Upper lobe of left lung (tissue), 6 donors: ENCODE measurements around the gene C6. TPM values are rescaled to one million over a fixed set of nuclear protein-coding genes. Genes with fewer than 3 reads are reported as not detected.
A peak's percentile ranks its signal among the peaks of the same experiment; 100 is the strongest.

Source experiments
- ATAC-seq, 2 donors: fragments of 200-7000 bp; cut with Tn5 transposase; one replicate each; pipeline ENCODE4 v1.9.1; 2022; ENCODE audit warnings: mild to moderate bottlenecking in 2 of 2, moderate library complexity in 2 of 2; ENCODE audit not compliant: low FRiP score in 2 of 2
- DNase-seq, 2 donors: peaks; one replicate each; pipeline ENCODE4 v3.0.0-alpha.2; 2019 to 2020
- H3K27ac ChIP-seq, 4 donors: fragments of 200-600 bp; sonication (generic); one replicate each; pipeline ENCODE4 v1.5.1; 2016 to 2019
- H3K27me3 ChIP-seq, 4 donors: fragments of 200-600 bp; sonication (generic); one replicate each; pipeline ENCODE4 v1.5.1; 2017 to 2019
- H3K36me3 ChIP-seq, 4 donors: fragments of 200-600 bp; sonication (generic); one replicate each; pipeline ENCODE4 v1.5.1; 2016 to 2019
- H3K4me1 ChIP-seq, 4 donors: fragments of 200-600 bp; sonication (generic); one replicate each; pipeline ENCODE4 v1.5.1; 2018 to 2019
- H3K4me3 ChIP-seq, 4 donors: fragments of 200-600 bp; sonication (generic); one replicate each; pipeline ENCODE4 v1.5.1; 2017 to 2019; ENCODE audit warnings: mild to moderate bottlenecking in 2 of 4, moderate library complexity in 1 of 4
- H3K9me3 ChIP-seq, 4 donors: fragments of 200-600 bp; sonication (generic); one replicate each; pipeline ENCODE4 v1.5.1; 2018 to 2019
- CTCF ChIP-seq, 6 experiments: fragments of 450-650 bp in 4 of 6; fragments of 200-600 bp in 2 of 6; sonication (generic) in 2 of 6; IDR thresholded peaks; one replicate each; pipeline ENCODE4 v1.5.1; 2016 to 2019; ENCODE audit warnings: antibody characterized with exemption in 6 of 6
- EP300 ChIP-seq, 4 donors: sonication (generic); formaldehyde crosslinking; IDR thresholded peaks; one replicate each; pipeline ENCODE4 v1.5.1; 2017; ENCODE audit warnings: antibody characterized with exemption in 4 of 4, control low read depth in 2 of 4
- POLR2A ChIP-seq, 4 donors: fragments of 450-650 bp; IDR thresholded peaks; one replicate each; pipeline ENCODE4 v1.5.1; 2016 to 2017; ENCODE audit warnings: antibody characterized with exemption in 4 of 4, mild to moderate bottlenecking in 2 of 4
- POLR2AphosphoS5 ChIP-seq, 2 donors: sonication (generic); formaldehyde crosslinking; IDR thresholded peaks; one replicate each; pipeline ENCODE4 v1.5.1; 2017; ENCODE audit warnings: antibody characterized with exemption in 2 of 2
- WGBS, 2 donors: methylation state at CpG; one replicate each; pipeline ENCODE4 v1.1.5; 2017 to 2018; 5-methylcytosine and 5-hydroxymethylcytosine counted together
- total RNA-seq, 6 donors: library from RNA; depleted of rRNA in 4 of 6; stranded (reverse); fragments of >200 nt in 4 of 6; gene quantifications; one replicate each; pipeline versions ENCODE4 v1.1.0 to v1.2.1, GENCODE V29; 2016 to 2021
- donor health status: DM: no; HTN: no; CAD: no; lungs with moderate emphysema.
- donor health status: DM: no; HTN: yes; CAD: no; lungs with severe emphysema.

Gene C6
- total RNA-seq, 6 donors from 2014 or later: 0.89 to 35.6 (median 11.1) TPM

GRCh38 chr5:41195228-41195627, 18.1 kb downstream of the C6 start:
- Histone ChIP-seq H3K4me1 (peaks cover 0 to 20% (median 8%) of the 10 kb centered on the region in 4 donors), H3K27me3 (no peaks in the 10 kb centered on the region), H3K4me3 (no peak overlapping the region), H3K27ac (peak overlapping the region in 1 of 4 donors; percentile 68), H3K36me3 (no peaks in the 10 kb centered on the region), H3K9me3 (no peaks in the 10 kb centered on the region)
- ATAC-seq (no peak), DNase-seq (no peak)
- WGBS, 2 donors: 88 to 92% methylated on average over 1 of the region's 1 CpG
- TF ChIP-seq EP300 (IDR thresholded peaks at IDR 0.05): no peak
- no peak for TF ChIP-seq CTCF (IDR thresholded peaks at IDR 0.05)
- no peak for TF ChIP-seq POLR2AphosphoS5 (IDR thresholded peaks at IDR 0.05)
- no peak for TF ChIP-seq POLR2A (IDR thresholded peaks at IDR 0.05)

- Histone ChIP-seq H3K27me3 (no peaks in the 10 kb centered on the region), H3K36me3 (no peaks in the 10 kb centered on the region), H3K4me1 (peaks cover 0 to 20% (median 8%) of the 10 kb centered on the region in 4 donors), H3K9me3 (no peaks in the 10 kb centered on the region), H3K4me3 (no peak overlapping the region), H3K27ac (peak overlapping the region in 2 of 4 donors; percentile 10 to 68)
- DNase-seq: no peak
- 73 to 74% methylated on average over 3 of the region's 3 CpGs for WGBS, 2 donors
- no peak for TF ChIP-seq POLR2AphosphoS5 (IDR thresholded peaks at IDR 0.05)
- no peak for TF ChIP-seq POLR2A (IDR thresholded peaks at IDR 0.05)
- no peak for TF ChIP-seq CTCF (IDR thresholded peaks at IDR 0.05)
- TF ChIP-seq EP300 (IDR thresholded peaks at IDR 0.05): no peak
- peak in 1 of 2 donors; percentile 26 for ATAC-seq
These were observed 19.0 kb downstream of the C6 start for GRCh38 chr5:41194339-41194738.

GRCh38 chr5:41193456-41194205, 19.7 kb downstream of the C6 start:
- TF ChIP-seq EP300 (IDR thresholded peaks at IDR 0.05) (peak; percentile 86 to 98 (median 88)), CTCF (IDR thresholded peaks at IDR 0.05) (no peak), POLR2A (IDR thresholded peaks at IDR 0.05) (no peak), POLR2AphosphoS5 (IDR thresholded peaks at IDR 0.05) (peak; percentile 91 to 93)
- ATAC-seq (peak; percentile 93 to 94), DNase-seq (peak in 1 of 2 donors; percentile 94)
- H3K4me3 ChIP-seq: no peak overlapping the region
- H3K27ac ChIP-seq: peak overlapping the region; percentile 30 to 68 (median 42)
- 37 to 47% methylated on average over 5 of the region's 5 CpGs for WGBS, 2 donors
- no peaks in the 10 kb centered on the region for H3K27me3 ChIP-seq
- no peaks in the 10 kb centered on the region for H3K36me3 ChIP-seq
- H3K9me3 ChIP-seq: no peaks in the 10 kb centered on the region
- H3K4me1 ChIP-seq: peaks cover 0 to 20% (median 8%) of the 10 kb centered on the region in 4 donors

- no peak overlapping the region for H3K27ac ChIP-seq
- 89 to 90% methylated on average over 4 of the region's 4 CpGs for WGBS, 2 donors
- TF ChIP-seq POLR2AphosphoS5 (IDR thresholded peaks at IDR 0.05): no peak
- no peak for TF ChIP-seq CTCF (IDR thresholded peaks at IDR 0.05)
- TF ChIP-seq EP300 (IDR thresholded peaks at IDR 0.05): no peak
- TF ChIP-seq POLR2A (IDR thresholded peaks at IDR 0.05): no peak
- ATAC-seq (no peak), DNase-seq (no peak)
- peaks cover 0 to 20% (median 8%) of the 10 kb centered on the region in 4 donors for H3K4me1 ChIP-seq
- no peaks in the 10 kb centered on the region for H3K9me3 ChIP-seq
- H3K4me3 ChIP-seq: no peak overlapping the region
- no peaks in the 10 kb centered on the region for H3K27me3 ChIP-seq
- no peaks in the 10 kb centered on the region for H3K36me3 ChIP-seq
These were observed 22.1 kb downstream of the C6 start for GRCh38 chr5:41191249-41191648.
